Measurements from ENCODE around the gene CLIP1. TPM values are rescaled to one million over a fixed set of nuclear protein-coding genes. Genes with fewer than 3 reads are reported as not detected.
"Not testable (repeated sequence)": the region's sequence is repeated elsewhere in the genome, so short reads cannot be mapped to it uniquely, and the experiment has no call there.

The CLIP1 gene
- total RNA-seq, 3 donors from 2014 or later (not counting 1 experiment from before 2014, with no cell fraction given): 67.1 to 88.5 (median 69.1) TPM

GRCh38 chr12:122467983-122468382 is 45.5 kb upstream of the CLIP1 start:
- Mint-ChIP-seq H3K4me3 (no peak overlapping the region), H3K4me1 (peaks cover 7 to 8% of the 10 kb centered on the region in 2 donors), H3K27me3 (ENCODE audit: low read depth in 2 of 2) (no peaks in the 10 kb centered on the region), H3K36me3 (no peaks in the 10 kb centered on the region), H3K27ac (no peak overlapping the region), H3K9me3 (no peaks in the 10 kb centered on the region)
- intact Hi-C loops (cut with micrococcal nuclease): no loop called here
- no peak for TF ChIP-seq CTCF (IDR thresholded peaks at IDR 0.05)
- ATAC-seq: no peak
- no peaks in the 10 kb centered on the region for H3K4me1 ChIP-seq (ENCODE audit: control insufficient read depth, insufficient read depth, low read length)
- no peak overlapping the region for H3K4me3 ChIP-seq (ENCODE audit: low read length)
- H3K27ac ChIP-seq (ENCODE audit: low read length): no peak overlapping the region
- WGBS (ENCODE audit: insufficient coverage): 76% methylated on average over 4 of the region's 4 CpGs
- no peaks in the 10 kb centered on the region for H3K36me3 ChIP-seq (ENCODE audit: control insufficient read depth, insufficient read depth, low read length)
- H3K9me3 ChIP-seq (ENCODE audit: control insufficient read depth, insufficient read depth, low read length): no peaks in the 10 kb centered on the region
- DNase-seq: no peak
- no peaks in the 10 kb centered on the region for H3K27me3 ChIP-seq (ENCODE audit: control insufficient read depth, insufficient read depth, low read length)

- H3K27ac ChIP-seq (ENCODE audit: low read length); H3K36me3 ChIP-seq (ENCODE audit: control insufficient read depth, insufficient read depth, low read length); intact Hi-C loops (cut with micrococcal nuclease); H3K27me3 ChIP-seq (ENCODE audit: control insufficient read depth, insufficient read depth, low read length); H3K27me3 Mint-ChIP-seq (ENCODE audit: low read depth in 2 of 2); H3K27ac Mint-ChIP-seq; DNase-seq; H3K4me1 ChIP-seq (ENCODE audit: control insufficient read depth, insufficient read depth, low read length); H3K4me3 Mint-ChIP-seq; H3K9me3 ChIP-seq (ENCODE audit: control insufficient read depth, insufficient read depth, low read length); ATAC-seq; H3K36me3 Mint-ChIP-seq; H3K9me3 Mint-ChIP-seq; H3K4me3 ChIP-seq (ENCODE audit: low read length); H3K4me1 Mint-ChIP-seq: not testable (repeated sequence)
- 89% methylated on average over 13 of the region's 17 CpGs for WGBS (ENCODE audit: insufficient coverage)
These were observed 42.0 kb upstream of the CLIP1 start for GRCh38 chr12:122464317-122465042.

GRCh38 chr12:122460641-122461040 is 38.2 kb upstream of the CLIP1 start:
- no peaks in the 10 kb centered on the region for H3K9me3 ChIP-seq (ENCODE audit: control insufficient read depth, insufficient read depth, low read length)
- no peak overlapping the region for H3K4me3 ChIP-seq (ENCODE audit: low read length)
- H3K4me1 ChIP-seq (ENCODE audit: control insufficient read depth, insufficient read depth, low read length): no peaks in the 10 kb centered on the region
- intact Hi-C loops (cut with micrococcal nuclease): no loop called here
- H3K27me3 ChIP-seq (ENCODE audit: control insufficient read depth, insufficient read depth, low read length): no peaks in the 10 kb centered on the region
- H3K27ac ChIP-seq (ENCODE audit: low read length): no peak overlapping the region
- 80% methylated on average over 2 of the region's 2 CpGs for WGBS (ENCODE audit: insufficient coverage)
- H3K36me3 ChIP-seq (ENCODE audit: control insufficient read depth, insufficient read depth, low read length): no peaks in the 10 kb centered on the region
- no peak for ATAC-seq
- Mint-ChIP-seq H3K36me3 (no peaks in the 10 kb centered on the region), H3K4me3 (no peak overlapping the region), H3K27me3 (ENCODE audit: low read depth in 2 of 2) (no peaks in the 10 kb centered on the region), H3K4me1 (no peaks in the 10 kb centered on the region), H3K9me3 (no peaks in the 10 kb centered on the region), H3K27ac (no peak overlapping the region)
- DNase-seq: no peak
- no peak for TF ChIP-seq CTCF (IDR thresholded peaks at IDR 0.05)

GRCh38 chr12:122460061-122460460 is 37.6 kb upstream of the CLIP1 start:
- H3K36me3 Mint-ChIP-seq: no peaks in the 10 kb centered on the region
- Histone ChIP-seq H3K36me3 (ENCODE audit: control insufficient read depth, insufficient read depth, low read length) (no peaks in the 10 kb centered on the region), H3K4me3 (ENCODE audit: low read length) (no peak overlapping the region), H3K27ac (ENCODE audit: low read length) (no peak overlapping the region), H3K9me3 (ENCODE audit: control insufficient read depth, insufficient read depth, low read length) (no peaks in the 10 kb centered on the region), H3K27me3 (ENCODE audit: control insufficient read depth, insufficient read depth, low read length) (no peaks in the 10 kb centered on the region), H3K4me1 (ENCODE audit: control insufficient read depth, insufficient read depth, low read length) (no peaks in the 10 kb centered on the region)
- H3K4me3 Mint-ChIP-seq: no peak overlapping the region
- intact Hi-C loops (cut with micrococcal nuclease): no loop called here
- 92% methylated on average over 7 of the region's 7 CpGs for WGBS (ENCODE audit: insufficient coverage)
- ATAC-seq (no peak), DNase-seq (no peak)
- H3K27ac Mint-ChIP-seq: no peak overlapping the region
- TF ChIP-seq CTCF (IDR thresholded peaks at IDR 0.05): no peak
- no peaks in the 10 kb centered on the region for H3K4me1 Mint-ChIP-seq
- H3K9me3 Mint-ChIP-seq: no peaks in the 10 kb centered on the region
- H3K27me3 Mint-ChIP-seq (ENCODE audit: low read depth in 2 of 2): no peaks in the 10 kb centered on the region
